Subcutaneous abdominal adipose tissue (tissue), 5 donors: ENCODE data around the gene ITPR3.

Experiments
- H3K27ac ChIP-seq: one replicate; pipeline ENCODE4 v1.7.0; 2013; ENCODE audit warnings: low read depth, mild to moderate bottlenecking, inconsistent platforms, low read length, moderate library complexity
- H3K27me3 ChIP-seq, 5 donors: one replicate each; pipeline ENCODE4 v1.7.0; 2013; ENCODE audit warnings: low read length in 5 of 5, inconsistent platforms in 1 of 5; ENCODE audit not compliant: control insufficient read depth in 5 of 5, insufficient read depth in 4 of 5
- H3K36me3 ChIP-seq, 5 donors: one replicate each; pipeline ENCODE4 v1.7.0; 2013; ENCODE audit warnings: low read length in 5 of 5; ENCODE audit not compliant: control insufficient read depth in 5 of 5, insufficient read depth in 5 of 5
- H3K4me1 ChIP-seq, 5 donors: one replicate each; pipeline ENCODE4 v1.7.0; 2013; ENCODE audit warnings: low read length in 5 of 5, mild to moderate bottlenecking in 3 of 5, moderate library complexity in 1 of 5; ENCODE audit not compliant: control insufficient read depth in 5 of 5, insufficient read depth in 5 of 5
- H3K4me3 ChIP-seq, 5 donors: one replicate each; pipeline ENCODE4 v1.7.0; 2013; ENCODE audit warnings: low read length in 5 of 5, low read depth in 1 of 5
- H3K9ac ChIP-seq, 5 donors: one replicate each; pipeline ENCODE4 v1.7.0; 2013; ENCODE audit warnings: low read length in 5 of 5, mild to moderate bottlenecking in 4 of 5, moderate library complexity in 3 of 5
- H3K9me3 ChIP-seq, 5 donors: one replicate each; pipeline ENCODE4 v1.7.0; 2013; ENCODE audit warnings: low read length in 5 of 5; ENCODE audit not compliant: control insufficient read depth in 5 of 5
- donor health status: healthy.
- donor health status: healthy.
- donor health status: healthy.
- donor health status: healthy.
- donor health status: healthy.

Gene ITPR3

GRCh38 chr6:33678932-33679490, 57.9 kb downstream of the ITPR3 start:
- Histone ChIP-seq H3K36me3 (peaks cover 0 to 79% (median 62%) of the 10 kb centered on the region in 5 donors), H3K9me3 (no peaks in the 10 kb centered on the region), H3K27me3 (peaks cover 0 to 3% (median 0%) of the 10 kb centered on the region in 5 donors), H3K4me1 (peaks cover 0 to 7% (median 5%) of the 10 kb centered on the region in 5 donors), H3K4me3 (no peak overlapping the region), H3K9ac (no peak overlapping the region), H3K27ac (no peak overlapping the region)

- Histone ChIP-seq H3K27me3 (peaks cover 0 to 3% (median 0%) of the 10 kb centered on the region in 5 donors), H3K27ac (no peak overlapping the region), H3K36me3 (peaks cover 0 to 80% (median 68%) of the 10 kb centered on the region in 5 donors), H3K9ac (no peak overlapping the region), H3K4me3 (no peak overlapping the region), H3K9me3 (no peaks in the 10 kb centered on the region), H3K4me1 (peaks cover 0 to 7% (median 5%) of the 10 kb centered on the region in 5 donors)
Measured at GRCh38 chr6:33679761-33680160, 58.6 kb downstream of the ITPR3 start.

- H3K9ac ChIP-seq, result no peak overlapping the region
- H3K36me3 ChIP-seq, result peaks cover 0 to 84% (median 67%) of the 10 kb centered on the region in 5 donors
- H3K9me3 ChIP-seq, result no peaks in the 10 kb centered on the region
- H3K27me3 ChIP-seq, result peaks cover 0 to 3% (median 0%) of the 10 kb centered on the region in 5 donors
- H3K27ac ChIP-seq, result no peak overlapping the region
- H3K4me3 ChIP-seq, result no peak overlapping the region
- H3K4me1 ChIP-seq, result no peaks in the 10 kb centered on the region
Measured at GRCh38 chr6:33682341-33682740, 61.2 kb downstream of the ITPR3 start.

- Histone ChIP-seq H3K9ac (no peak overlapping the region), H3K27ac (no peak overlapping the region), H3K4me3 (no peak overlapping the region), H3K27me3 (peaks cover 0 to 3% (median 0%) of the 10 kb centered on the region in 5 donors), H3K36me3 (peaks cover 0 to 84% (median 67%) of the 10 kb centered on the region in 5 donors), H3K9me3 (no peaks in the 10 kb centered on the region), H3K4me1 (no peaks in the 10 kb centered on the region)
Measured at GRCh38 chr6:33683051-33683571, 62.0 kb downstream of the ITPR3 start.

GRCh38 chr6:33683576-33684427, 62.7 kb downstream of the ITPR3 start:
- Histone ChIP-seq H3K4me3 (no peak overlapping the region), H3K9me3 (no peaks in the 10 kb centered on the region), H3K36me3 (peaks cover 0 to 84% (median 67%) of the 10 kb centered on the region in 5 donors), H3K4me1 (no peaks in the 10 kb centered on the region), H3K9ac (no peak overlapping the region), H3K27me3 (peaks cover 0 to 3% (median 0%) of the 10 kb centered on the region in 5 donors), H3K27ac (no peak overlapping the region)

- Histone ChIP-seq H3K4me3 (no peak overlapping the region), H3K27me3 (peaks cover 0 to 4% (median 3%) of the 10 kb centered on the region in 5 donors), H3K27ac (no peak overlapping the region), H3K4me1 (no peaks in the 10 kb centered on the region), H3K9ac (no peak overlapping the region), H3K36me3 (peaks cover 0 to 86% (median 70%) of the 10 kb centered on the region in 5 donors), H3K9me3 (no peaks in the 10 kb centered on the region)
Measured at GRCh38 chr6:33684428-33684896, 63.3 kb downstream of the ITPR3 start.

GRCh38 chr6:33684983-33685382, 63.9 kb downstream of the ITPR3 start:
- no peaks in the 10 kb centered on the region for H3K9me3 ChIP-seq
- no peak overlapping the region for H3K4me3 ChIP-seq
- peaks cover 0 to 86% (median 65%) of the 10 kb centered on the region in 5 donors for H3K36me3 ChIP-seq
- H3K27ac ChIP-seq, result no peak overlapping the region
- no peaks in the 10 kb centered on the region for H3K4me1 ChIP-seq
- H3K9ac ChIP-seq, result no peak overlapping the region
- H3K27me3 ChIP-seq, result peaks cover 0 to 4% (median 3%) of the 10 kb centered on the region in 5 donors

- Histone ChIP-seq H3K27me3 (peaks cover 0 to 4% (median 3%) of the 10 kb centered on the region in 5 donors), H3K9me3 (no peaks in the 10 kb centered on the region), H3K4me1 (no peaks in the 10 kb centered on the region), H3K27ac (no peak overlapping the region), H3K36me3 (peaks cover 0 to 84% (median 62%) of the 10 kb centered on the region in 5 donors), H3K9ac (no peak overlapping the region), H3K4me3 (no peak overlapping the region)
Measured at GRCh38 chr6:33685411-33686224, 64.5 kb downstream of the ITPR3 start.

- Histone ChIP-seq H3K4me3 (no peak overlapping the region), H3K36me3 (peaks cover 0 to 88% (median 63%) of the 10 kb centered on the region in 5 donors)
Measured at GRCh38 chr6:33686225-33686924, 65.3 kb downstream of the ITPR3 start.

More at GRCh38 chr6:33686225-33686924, 65.3 kb downstream of the ITPR3 start:
- H3K9ac ChIP-seq, result no peak overlapping the region
- H3K4me1 ChIP-seq, result no peaks in the 10 kb centered on the region
- H3K27me3 ChIP-seq, result peaks cover 0 to 4% (median 3%) of the 10 kb centered on the region in 5 donors
- H3K27ac ChIP-seq, result no peak overlapping the region
- H3K9me3 ChIP-seq, result no peaks in the 10 kb centered on the region
